GM13976 (cell line): ENCODE results near the gene SPAG17.

Experiments used
- DNase-seq: peaks from one replicate; pipeline ENCODE4 v3.0.0; 2012; ENCODE audit warnings: low spot score
- in situ Hi-C: fragments of 300-500 bp; cut with MboI; formaldehyde crosslinking; loops from one replicate; pipeline ENCODE4 v1.12.0; 2022; ENCODE audit warnings: low sequenced_read_pairs, mixed read lengths, inconsistent platforms; ENCODE audit not compliant: unreplicated experiment
- TF ChIP-seq, protein P1 (sequence below): IDR thresholded peaks from 2 replicates; pipeline ENCODE4 v1.5.1; 2012; ENCODE audit warnings: borderline replicate concordance, mild to moderate bottlenecking; ENCODE audit not compliant: insufficient read depth; ENCODE audit errors: extremely low read depth, missing control alignments, control extremely low read depth

The SPAG17 gene

DNA sequence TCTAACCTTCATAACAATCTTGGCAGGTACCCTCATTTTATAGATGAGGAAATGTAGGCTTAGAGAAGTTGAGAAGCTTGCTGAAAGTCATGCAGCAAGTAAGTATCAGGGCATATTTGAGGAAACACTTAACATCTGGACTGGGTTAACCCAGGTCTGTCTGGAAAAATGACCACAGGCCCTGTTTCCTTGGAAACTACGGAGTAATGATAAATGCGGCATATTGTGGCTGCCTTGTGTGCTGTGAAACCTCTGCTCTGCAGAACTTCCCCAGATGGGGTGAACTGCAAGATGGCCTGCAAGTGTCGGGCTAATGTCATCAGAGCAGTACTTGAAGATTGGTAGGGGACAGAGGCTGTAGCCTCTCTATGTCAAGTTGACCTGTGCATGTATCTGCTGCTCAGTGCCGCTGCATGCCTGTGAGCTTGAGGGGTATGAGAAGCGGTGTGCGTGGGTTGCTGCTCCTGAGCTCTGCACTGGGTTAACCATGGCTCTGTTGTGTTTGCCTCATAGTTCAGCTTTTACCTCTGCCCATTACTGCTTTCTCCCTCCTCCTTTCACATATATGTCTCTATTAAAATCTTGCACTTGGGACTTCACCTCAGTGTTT lies 172.4 kb downstream of the SPAG17 start:
- in situ Hi-C loops = no loop called here
- TF ChIP-seq, protein P1, sequence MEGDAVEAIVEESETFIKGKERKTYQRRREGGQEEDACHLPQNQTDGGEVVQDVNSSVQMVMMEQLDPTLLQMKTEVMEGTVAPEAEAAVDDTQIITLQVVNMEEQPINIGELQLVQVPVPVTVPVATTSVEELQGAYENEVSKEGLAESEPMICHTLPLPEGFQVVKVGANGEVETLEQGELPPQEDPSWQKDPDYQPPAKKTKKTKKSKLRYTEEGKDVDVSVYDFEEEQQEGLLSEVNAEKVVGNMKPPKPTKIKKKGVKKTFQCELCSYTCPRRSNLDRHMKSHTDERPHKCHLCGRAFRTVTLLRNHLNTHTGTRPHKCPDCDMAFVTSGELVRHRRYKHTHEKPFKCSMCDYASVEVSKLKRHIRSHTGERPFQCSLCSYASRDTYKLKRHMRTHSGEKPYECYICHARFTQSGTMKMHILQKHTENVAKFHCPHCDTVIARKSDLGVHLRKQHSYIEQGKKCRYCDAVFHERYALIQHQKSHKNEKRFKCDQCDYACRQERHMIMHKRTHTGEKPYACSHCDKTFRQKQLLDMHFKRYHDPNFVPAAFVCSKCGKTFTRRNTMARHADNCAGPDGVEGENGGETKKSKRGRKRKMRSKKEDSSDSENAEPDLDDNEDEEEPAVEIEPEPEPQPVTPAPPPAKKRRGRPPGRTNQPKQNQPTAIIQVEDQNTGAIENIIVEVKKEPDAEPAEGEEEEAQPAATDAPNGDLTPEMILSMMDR = no peak
- DNase-seq = no peak

DNA sequence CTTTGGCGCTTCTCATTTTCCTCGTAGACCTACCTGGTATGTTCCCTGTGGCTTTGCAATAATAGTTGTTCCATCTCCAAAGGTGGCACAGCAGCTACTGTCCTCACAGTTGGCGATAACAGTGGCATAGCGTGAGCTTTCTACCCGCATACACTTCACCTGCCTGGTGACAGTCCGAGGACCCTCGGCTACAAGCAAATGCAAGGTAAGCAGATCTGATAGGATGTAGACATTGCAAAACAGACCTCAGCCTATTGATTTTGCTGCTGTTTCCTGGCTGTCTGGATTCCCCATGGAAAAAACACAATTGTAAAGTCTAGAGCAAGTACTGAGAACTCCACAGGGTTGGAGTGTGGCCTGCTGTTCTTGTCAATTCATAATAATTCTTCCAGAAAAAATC lies 177.0 kb downstream of the SPAG17 start:
- TF ChIP-seq, protein P1 = no peak
- in situ Hi-C loops = no loop called here
- DNase-seq = no peak

DNA sequence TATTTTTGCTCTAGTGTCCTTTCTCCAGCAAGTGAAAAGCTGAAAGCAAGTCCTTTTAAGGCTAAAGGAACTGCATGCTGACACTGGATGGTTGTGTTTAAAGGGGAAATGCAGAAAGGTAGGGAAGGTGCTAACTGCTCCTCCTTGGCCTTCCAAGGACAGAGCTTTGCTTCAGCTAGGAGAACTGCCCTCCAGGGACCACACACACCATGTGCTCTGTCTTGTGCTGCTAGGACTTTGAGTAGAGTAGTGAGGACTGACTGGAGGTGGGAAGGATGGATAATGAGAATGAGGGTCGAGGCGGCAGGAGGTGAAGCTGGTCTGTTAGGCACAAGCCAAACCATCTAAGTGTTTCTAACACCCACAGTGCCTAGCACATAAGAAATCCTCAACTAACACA lies 177.6 kb downstream of the SPAG17 start:
- in situ Hi-C loops = no loop called here
- DNase-seq = no peak
- TF ChIP-seq, protein P1 = no peak

GRCh38 chr1:118004312-118004711 lies 180.7 kb downstream of the SPAG17 start:
- DNase-seq = no peak
- TF ChIP-seq, protein P1 = no peak
- in situ Hi-C loops = no loop called here

GRCh38 chr1:117985973-117986372 lies 199.1 kb downstream of the SPAG17 start:
- no peak for DNase-seq
- in situ Hi-C loops = no loop called here
- TF ChIP-seq, protein P1 = no peak

DNA sequence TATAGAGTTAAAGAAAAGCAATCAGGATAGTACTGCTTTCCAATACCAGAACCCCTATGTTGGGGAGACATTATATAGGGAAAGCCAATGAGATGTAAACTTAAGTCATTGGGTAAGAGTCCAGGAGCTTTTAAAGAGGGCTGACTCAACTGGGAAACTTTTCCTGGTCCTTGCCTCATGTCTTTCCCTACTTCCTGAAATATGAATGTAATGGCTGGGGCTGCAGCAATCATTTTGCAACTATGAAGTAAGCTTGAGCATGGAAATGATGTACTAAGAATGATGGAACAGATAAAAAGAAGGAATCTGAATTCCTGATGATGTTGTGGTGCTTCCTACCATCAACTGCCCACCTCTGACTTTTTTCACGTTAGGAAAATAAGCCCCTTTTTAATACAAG lies 199.8 kb downstream of the SPAG17 start:
- in situ Hi-C loops = no loop called here
- TF ChIP-seq, protein P1 = no peak
- no peak for DNase-seq
